ENCODE data around the gene ABO.
"Not testable (repeated sequence)": the region's sequence is repeated elsewhere in the genome, so short reads cannot be mapped to it uniquely, and the experiment has no call there.

Gene ABO

DNA sequence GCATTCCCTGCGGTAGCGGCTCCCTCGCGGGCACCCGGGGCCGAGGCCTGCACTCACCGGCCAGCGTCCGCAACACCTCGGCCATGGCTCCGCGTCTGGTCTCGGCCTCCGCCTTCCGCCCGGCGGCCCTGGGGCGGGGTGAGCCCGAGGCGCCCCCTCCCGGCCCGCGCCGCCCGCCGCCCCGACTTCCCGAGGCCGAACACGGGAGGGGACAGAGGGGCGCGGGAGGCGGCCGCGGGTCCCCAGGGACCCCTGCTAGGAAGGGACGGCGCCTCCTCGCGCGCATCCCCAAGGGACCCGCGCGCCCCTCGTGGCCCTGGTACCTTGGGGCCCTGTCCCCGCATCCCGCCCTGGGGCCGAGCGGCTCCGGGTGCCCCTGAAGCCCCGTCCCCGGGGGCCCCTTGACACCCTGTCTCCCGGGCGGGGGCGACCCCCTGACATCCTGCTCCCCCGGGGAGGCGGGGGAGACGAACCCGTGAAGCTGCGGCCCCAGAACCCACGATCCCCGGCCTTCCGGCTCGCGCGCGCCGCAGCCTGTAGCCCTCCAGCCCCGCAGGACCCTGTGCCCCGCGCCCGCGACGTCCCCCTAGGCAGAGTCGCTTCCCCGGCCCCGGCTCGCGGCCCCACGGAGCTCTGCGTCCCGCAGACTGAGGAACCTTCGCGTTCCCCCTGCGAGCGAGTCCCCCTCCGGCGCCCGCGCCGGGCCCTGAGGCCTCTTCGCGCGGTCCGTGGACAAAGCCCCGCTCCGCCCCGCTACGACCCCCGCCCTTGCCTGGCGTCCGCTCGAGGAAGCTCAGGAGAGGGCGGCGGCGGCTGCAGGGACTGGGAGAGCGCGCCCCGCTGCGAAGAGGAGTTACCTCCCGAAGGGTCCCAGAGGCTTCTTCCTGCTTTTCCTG is at the start of gene ABO:
ABO (minus strand) TSS at position 97 of the 896 bp plus-strand sequence.
- no peak for DNase-seq (ENCODE audit: low read depth)

- no peak for DNase-seq (ENCODE audit: low read depth)
Measured at GRCh38 chr9:133323991-133324703, 49.1 kb upstream of the ABO start.

DNA sequence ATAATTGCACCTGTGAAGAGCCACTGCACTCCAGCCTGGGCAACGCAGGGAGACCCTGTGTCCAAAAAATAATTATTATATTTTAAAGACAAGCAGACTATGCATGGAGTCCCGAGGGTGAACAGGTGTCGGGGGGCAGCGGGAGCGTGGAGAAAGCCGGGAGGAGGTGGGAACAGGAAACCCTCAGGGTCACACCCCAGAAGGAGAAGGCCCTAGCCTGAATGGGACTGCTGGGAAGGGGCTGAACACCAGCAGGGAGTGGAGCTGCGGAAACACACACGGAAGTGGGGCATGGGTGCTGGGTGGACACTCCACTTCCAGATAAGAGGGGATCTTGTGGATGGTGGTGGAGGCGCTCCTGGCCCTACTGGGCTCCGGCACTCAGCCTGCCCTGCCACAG is 48.2 kb upstream of the ABO start:
- DNase-seq (ENCODE audit: low read depth): no peak

GRCh38 chr9:133322701-133323100 is 47.7 kb upstream of the ABO start:
- no peak for DNase-seq (ENCODE audit: low read depth)

GRCh38 chr9:133321411-133321935 is 46.5 kb upstream of the ABO start:
- no peak for DNase-seq (ENCODE audit: low read depth)

- no peak for DNase-seq (ENCODE audit: low read depth)
Measured at GRCh38 chr9:133320421-133320881, 45.5 kb upstream of the ABO start.

DNA sequence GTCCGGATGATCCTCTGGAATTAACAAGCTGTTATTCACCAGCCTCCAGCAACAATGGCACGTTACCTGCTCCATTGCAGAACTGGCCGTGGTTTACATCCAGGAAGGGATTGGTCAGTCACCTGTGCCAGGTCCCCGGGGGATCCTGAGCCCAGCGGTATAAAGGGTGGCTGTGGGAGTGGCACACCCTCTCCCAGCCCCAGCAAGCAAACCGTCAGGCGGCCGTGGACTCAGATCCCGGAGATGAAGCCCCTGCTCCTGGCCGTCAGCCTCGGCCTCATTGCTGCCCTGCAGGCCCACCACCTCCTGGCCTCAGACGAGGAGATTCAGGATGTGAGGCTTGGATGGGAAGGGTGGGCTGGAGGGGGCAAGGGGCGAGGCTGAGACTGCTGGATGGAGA is 42.5 kb upstream of the ABO start:
- DNase-seq (ENCODE audit: low read depth): not testable (repeated sequence)

DNA sequence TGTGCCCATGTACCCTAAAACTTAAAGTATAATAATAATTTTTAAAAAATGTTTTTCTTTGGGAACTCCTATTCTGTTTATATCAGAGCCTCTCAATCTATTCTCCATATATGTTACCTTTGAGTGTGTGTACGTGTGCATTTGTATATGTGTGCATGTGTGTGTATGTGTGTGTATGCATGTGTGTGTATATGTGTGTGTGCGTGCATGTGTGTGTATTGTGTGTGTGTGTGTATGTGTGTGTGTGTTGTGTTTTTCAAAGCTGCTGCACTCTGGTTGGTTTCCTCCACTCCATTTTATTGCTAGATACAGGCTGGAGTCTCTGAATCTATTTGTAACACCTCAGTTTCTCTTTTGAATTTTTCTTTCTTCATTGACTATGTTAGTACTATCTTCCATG is 41.0 kb upstream of the ABO start:
- no peak for DNase-seq (ENCODE audit: low read depth)

- no peak for DNase-seq (ENCODE audit: low read depth)
Measured at GRCh38 chr9:133309608-133310007, 34.6 kb upstream of the ABO start.

- no peak for DNase-seq (ENCODE audit: low read depth)
Measured at GRCh38 chr9:133307301-133307700, 32.3 kb upstream of the ABO start.

DNA sequence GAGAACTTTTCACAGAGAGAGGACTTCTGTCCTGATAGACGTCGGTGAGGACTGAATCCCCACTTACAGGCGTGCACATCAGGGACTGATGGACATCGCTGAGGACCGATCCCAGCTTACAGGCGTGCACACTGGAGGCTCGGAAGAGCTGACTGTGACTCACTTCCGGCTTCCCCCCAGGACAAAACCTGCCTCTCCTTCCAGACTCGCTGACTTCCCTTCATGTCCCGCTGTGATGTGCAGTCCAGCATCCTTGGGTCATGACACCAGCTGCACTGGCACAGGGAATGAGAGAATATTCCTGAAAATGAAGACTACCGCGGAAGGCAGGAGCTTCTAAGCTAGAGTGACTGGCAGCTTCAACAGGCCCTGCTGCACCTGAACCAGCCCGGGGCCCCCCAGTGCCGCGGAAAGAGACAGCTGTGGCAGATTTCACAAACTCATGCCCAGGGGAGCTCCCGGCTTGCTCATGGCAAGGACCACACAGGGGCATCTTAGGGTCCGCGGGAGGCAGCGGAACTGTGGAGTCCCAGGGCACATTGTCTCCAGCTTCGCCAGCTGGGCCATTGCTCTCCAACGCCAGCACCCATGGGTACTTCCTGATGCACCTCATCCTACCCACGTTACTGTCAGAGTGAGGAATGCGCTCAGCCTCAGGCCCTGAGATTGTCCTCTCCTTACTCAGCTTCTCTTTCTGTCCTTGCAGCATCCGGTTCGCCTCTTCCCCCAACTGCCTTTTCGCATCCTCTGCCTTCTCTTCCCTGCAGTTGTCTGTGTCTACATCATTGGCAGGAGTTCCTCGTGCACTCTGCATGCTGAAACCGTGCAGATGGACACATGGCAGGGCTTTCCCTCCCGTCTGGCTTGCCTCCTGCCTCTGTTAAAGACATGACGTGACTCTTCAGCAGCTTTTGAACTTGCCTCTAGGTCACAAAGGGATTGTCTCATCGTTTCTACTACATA is 31.5 kb upstream of the ABO start:
- DNase-seq (ENCODE audit: low read depth): no peak

DNA sequence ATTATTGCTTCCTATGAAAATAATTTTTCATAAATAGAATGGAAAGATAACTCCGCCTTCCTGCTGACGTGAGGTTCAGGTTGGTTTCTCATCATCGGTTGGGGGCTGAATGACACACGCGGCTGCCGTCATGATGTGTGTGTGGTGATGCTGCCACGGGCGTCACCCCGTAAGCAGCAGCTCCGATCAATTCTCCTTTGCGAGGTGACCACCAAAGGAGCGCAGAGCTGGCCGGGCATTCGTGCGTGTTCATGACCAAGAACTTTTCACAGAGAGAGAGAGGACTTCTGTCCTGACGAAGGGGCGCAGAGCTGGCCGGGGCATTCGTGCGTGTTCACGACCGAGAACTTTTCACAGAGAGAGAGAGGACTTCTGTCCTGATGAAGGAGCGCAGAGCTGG is 30.7 kb upstream of the ABO start:
- no peak for DNase-seq (ENCODE audit: low read depth)

GRCh38 chr9:133304477-133305377 is 29.7 kb upstream of the ABO start:
- DNase-seq (ENCODE audit: low read depth): no peak

GRCh38 chr9:133304158-133304470 is 29.1 kb upstream of the ABO start:
- no peak for DNase-seq (ENCODE audit: low read depth)

- no peak for DNase-seq (ENCODE audit: low read depth)
Measured at GRCh38 chr9:133303266-133304157, 28.5 kb upstream of the ABO start.

GRCh38 chr9:133301253-133302230 is 26.5 kb upstream of the ABO start:
- no peak for DNase-seq (ENCODE audit: low read depth)

DNA sequence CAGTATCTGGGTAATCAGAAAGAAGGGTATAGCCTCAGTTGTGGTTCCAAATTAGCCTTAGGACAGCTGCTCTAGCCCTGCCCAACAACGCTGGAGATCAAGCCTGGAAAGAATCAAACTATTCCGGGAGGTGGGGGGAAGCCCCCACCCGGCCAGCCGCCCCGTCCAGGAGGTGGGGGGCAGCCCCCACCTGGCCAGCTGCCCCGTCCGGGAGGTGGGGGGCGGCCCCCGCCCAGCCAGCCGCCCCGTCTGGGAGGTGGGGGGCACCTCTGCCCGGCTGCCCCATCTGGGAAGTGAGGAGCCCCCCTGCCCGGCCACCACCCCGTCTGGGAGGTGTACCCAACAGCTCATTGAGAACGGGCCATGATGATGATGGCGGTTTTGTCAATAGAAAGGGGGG is 25.0 kb upstream of the ABO start:
- not testable (repeated sequence) for DNase-seq (ENCODE audit: low read depth)

- DNase-seq (ENCODE audit: low read depth): no peak
Measured at GRCh38 chr9:133294257-133294656, 19.3 kb upstream of the ABO start.

Measured in EH (cell line).